Lower leg skin (tissue), 3 donors: Measurements from ENCODE around the gene RPS6KL1.

Experiments used
- POLR2A ChIP-seq, 2 donors: fragments of 450-650 bp; IDR thresholded peaks; one replicate each; pipeline ENCODE4 v1.6.1; 2016 to 2017; ENCODE audit warnings: antibody characterized with exemption in 2 of 2, mild to moderate bottlenecking in 1 of 2, moderate library complexity in 1 of 2
- TF ChIP-seq, protein P1 (sequence below), 3 donors: fragments of 450-650 bp; IDR thresholded peaks; one replicate each; pipeline ENCODE4 v1.5.1; 2016; ENCODE audit warnings: antibody characterized with exemption in 3 of 3, mild to moderate bottlenecking in 3 of 3, moderate library complexity in 2 of 3

- TF ChIP-seq, protein P1, sequence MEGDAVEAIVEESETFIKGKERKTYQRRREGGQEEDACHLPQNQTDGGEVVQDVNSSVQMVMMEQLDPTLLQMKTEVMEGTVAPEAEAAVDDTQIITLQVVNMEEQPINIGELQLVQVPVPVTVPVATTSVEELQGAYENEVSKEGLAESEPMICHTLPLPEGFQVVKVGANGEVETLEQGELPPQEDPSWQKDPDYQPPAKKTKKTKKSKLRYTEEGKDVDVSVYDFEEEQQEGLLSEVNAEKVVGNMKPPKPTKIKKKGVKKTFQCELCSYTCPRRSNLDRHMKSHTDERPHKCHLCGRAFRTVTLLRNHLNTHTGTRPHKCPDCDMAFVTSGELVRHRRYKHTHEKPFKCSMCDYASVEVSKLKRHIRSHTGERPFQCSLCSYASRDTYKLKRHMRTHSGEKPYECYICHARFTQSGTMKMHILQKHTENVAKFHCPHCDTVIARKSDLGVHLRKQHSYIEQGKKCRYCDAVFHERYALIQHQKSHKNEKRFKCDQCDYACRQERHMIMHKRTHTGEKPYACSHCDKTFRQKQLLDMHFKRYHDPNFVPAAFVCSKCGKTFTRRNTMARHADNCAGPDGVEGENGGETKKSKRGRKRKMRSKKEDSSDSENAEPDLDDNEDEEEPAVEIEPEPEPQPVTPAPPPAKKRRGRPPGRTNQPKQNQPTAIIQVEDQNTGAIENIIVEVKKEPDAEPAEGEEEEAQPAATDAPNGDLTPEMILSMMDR (IDR thresholded peaks at IDR 0.05): no peak
- no peak for TF ChIP-seq POLR2A (IDR thresholded peaks at IDR 0.05)
Observed at GRCh38 chr14:74954232-74954946, 31.3 kb upstream of the RPS6KL1 start.
